ENCODE data around the gene CREB5.

The CREB5 gene

GRCh38 chr7:28745351-28745750, 333.0 kb downstream of the CREB5 start:
- Histone ChIP-seq H3K79me2 (ENCODE audit: insufficient read depth, low read depth) (no peaks in the 10 kb centered on the region), H3K27ac (no peak overlapping the region), H3K36me3 (ENCODE audit: insufficient read depth) (no peaks in the 10 kb centered on the region), H3K4me3 (IDR thresholded peaks at IDR 0.05; ENCODE audit: insufficient read depth, low read depth, low read length) (no peak overlapping the region), H2AFZ (ENCODE audit: low read depth) (no peak overlapping the region), H4K20me1 (ENCODE audit: insufficient read depth) (no peaks in the 10 kb centered on the region), H3K9ac (no peak overlapping the region), H3K4me1 (ENCODE audit: low read depth, poor library complexity, severe bottlenecking) (no peaks in the 10 kb centered on the region), H3K27me3 (ENCODE audit: insufficient read depth, low read depth) (no peaks in the 10 kb centered on the region), H3K4me2 (no peak overlapping the region)
- TF ChIP-seq, protein P1, sequence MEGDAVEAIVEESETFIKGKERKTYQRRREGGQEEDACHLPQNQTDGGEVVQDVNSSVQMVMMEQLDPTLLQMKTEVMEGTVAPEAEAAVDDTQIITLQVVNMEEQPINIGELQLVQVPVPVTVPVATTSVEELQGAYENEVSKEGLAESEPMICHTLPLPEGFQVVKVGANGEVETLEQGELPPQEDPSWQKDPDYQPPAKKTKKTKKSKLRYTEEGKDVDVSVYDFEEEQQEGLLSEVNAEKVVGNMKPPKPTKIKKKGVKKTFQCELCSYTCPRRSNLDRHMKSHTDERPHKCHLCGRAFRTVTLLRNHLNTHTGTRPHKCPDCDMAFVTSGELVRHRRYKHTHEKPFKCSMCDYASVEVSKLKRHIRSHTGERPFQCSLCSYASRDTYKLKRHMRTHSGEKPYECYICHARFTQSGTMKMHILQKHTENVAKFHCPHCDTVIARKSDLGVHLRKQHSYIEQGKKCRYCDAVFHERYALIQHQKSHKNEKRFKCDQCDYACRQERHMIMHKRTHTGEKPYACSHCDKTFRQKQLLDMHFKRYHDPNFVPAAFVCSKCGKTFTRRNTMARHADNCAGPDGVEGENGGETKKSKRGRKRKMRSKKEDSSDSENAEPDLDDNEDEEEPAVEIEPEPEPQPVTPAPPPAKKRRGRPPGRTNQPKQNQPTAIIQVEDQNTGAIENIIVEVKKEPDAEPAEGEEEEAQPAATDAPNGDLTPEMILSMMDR (conservative IDR thresholded peaks at IDR 0.05; ENCODE audit: low read depth, low read length), result no peak

GRCh38 chr7:28747404-28747803, 335.1 kb downstream of the CREB5 start:
- TF ChIP-seq, protein P1 (conservative IDR thresholded peaks at IDR 0.05; ENCODE audit: low read depth, low read length), result no peak
- Histone ChIP-seq H2AFZ (ENCODE audit: low read depth) (no peak overlapping the region), H4K20me1 (ENCODE audit: insufficient read depth) (no peaks in the 10 kb centered on the region), H3K9ac (no peak overlapping the region), H3K4me3 (IDR thresholded peaks at IDR 0.05; ENCODE audit: insufficient read depth, low read depth, low read length) (no peak overlapping the region), H3K79me2 (ENCODE audit: insufficient read depth, low read depth) (no peaks in the 10 kb centered on the region), H3K4me1 (ENCODE audit: low read depth, poor library complexity, severe bottlenecking) (no peaks in the 10 kb centered on the region), H3K27me3 (ENCODE audit: insufficient read depth, low read depth) (no peaks in the 10 kb centered on the region), H3K27ac (no peak overlapping the region), H3K4me2 (no peak overlapping the region), H3K36me3 (ENCODE audit: insufficient read depth) (no peaks in the 10 kb centered on the region)

- no peaks in the 10 kb centered on the region for H3K79me2 ChIP-seq (ENCODE audit: insufficient read depth, low read depth)
- TF ChIP-seq, protein P1 (conservative IDR thresholded peaks at IDR 0.05; ENCODE audit: low read depth, low read length), result no peak
- H3K27ac ChIP-seq, result no peak overlapping the region
- no peaks in the 10 kb centered on the region for H3K4me1 ChIP-seq (ENCODE audit: low read depth, poor library complexity, severe bottlenecking)
- no peak overlapping the region for H3K4me3 ChIP-seq (IDR thresholded peaks at IDR 0.05; ENCODE audit: insufficient read depth, low read depth, low read length)
- no peaks in the 10 kb centered on the region for H3K36me3 ChIP-seq (ENCODE audit: insufficient read depth)
- no peak overlapping the region for H2AFZ ChIP-seq (ENCODE audit: low read depth)
- no peaks in the 10 kb centered on the region for H4K20me1 ChIP-seq (ENCODE audit: insufficient read depth)
- no peak overlapping the region for H3K4me2 ChIP-seq
- no peak overlapping the region for H3K9ac ChIP-seq
- no peaks in the 10 kb centered on the region for H3K27me3 ChIP-seq (ENCODE audit: insufficient read depth, low read depth)
Observed at GRCh38 chr7:28747854-28748253, 335.5 kb downstream of the CREB5 start.

- Histone ChIP-seq H3K27me3 (ENCODE audit: insufficient read depth, low read depth) (no peaks in the 10 kb centered on the region), H3K27ac (no peak overlapping the region), H3K79me2 (ENCODE audit: insufficient read depth, low read depth) (no peaks in the 10 kb centered on the region), H2AFZ (ENCODE audit: low read depth) (no peak overlapping the region), H4K20me1 (ENCODE audit: insufficient read depth) (no peaks in the 10 kb centered on the region), H3K4me3 (IDR thresholded peaks at IDR 0.05; ENCODE audit: insufficient read depth, low read depth, low read length) (no peak overlapping the region), H3K4me1 (ENCODE audit: low read depth, poor library complexity, severe bottlenecking) (no peaks in the 10 kb centered on the region), H3K36me3 (ENCODE audit: insufficient read depth) (no peaks in the 10 kb centered on the region), H3K9ac (no peak overlapping the region), H3K4me2 (no peak overlapping the region)
- TF ChIP-seq, protein P1 (conservative IDR thresholded peaks at IDR 0.05; ENCODE audit: low read depth, low read length), result no peak
Observed at GRCh38 chr7:28748346-28748745, 336.0 kb downstream of the CREB5 start.
